Endothelial cell of umbilical vein (primary cell): ENCODE measurements around the gene TMEM171. TPM values are rescaled to one million over a fixed set of nuclear protein-coding genes. Genes with fewer than 3 reads are reported as not detected.

Source experiments
- BruUV-seq: library from RNA; stranded (reverse); fragments of 400-500 nt; replicated peaks from 2 replicates; lab custom pipeline; 2021; lab: Mats Ljungman, UMichigan
- CTCF ChIA-PET: fragments of 300-600, 350-600 bp; sonication (Branson Sonifier 250); formaldehyde crosslinking; loops from one replicate; lab custom pipeline; 2021; ENCODE audit warnings: antibody characterized with exemption, inconsistent platforms; lab: Charles Lee
- POLR2A ChIA-PET: fragments of 300-600, 350-600 bp; sonication (Branson Sonifier 250); formaldehyde crosslinking; loops from one replicate; lab custom pipeline; 2021; ENCODE audit warnings: antibody characterized with exemption, inconsistent platforms; lab: Charles Lee
- DNase-seq: peaks from one replicate; pipeline ENCODE4 v3.0.0-alpha.2; 2011; ENCODE audit warnings: low read depth, low spot score
- FAIRE-seq: peaks from 2 replicates; lab custom pipeline; 2011; peaks lifted over from hg19 to GRCh38; lab: Jason Lieb, UNC
- H2AFZ ChIP-seq: 2 replicates; pipeline ENCODE4 v1.6.0; 2012; ENCODE audit warnings: low read depth, low read length, control low read depth, inconsistent platforms
- H3K27ac ChIP-seq: 2 replicates; pipeline ENCODE4 v1.5.1; 2011; ENCODE audit warnings: low read depth, mild to moderate bottlenecking, control low read depth, low read length, moderate library complexity; ENCODE audit not compliant: insufficient read depth
- H3K27me3 ChIP-seq, 2 experiments: 2 replicates each; pipeline versions ENCODE4 v1.6.0 to v1.6.1; 2011; ENCODE audit warnings: low read length in 2 of 2, mixed read lengths in 1 of 2; ENCODE audit not compliant: control insufficient read depth in 2 of 2, insufficient read depth in 2 of 2
- H3K36me3 ChIP-seq, 2 experiments: 2 replicates in 1 of 2; 3 replicates in 1 of 2; pipeline ENCODE4 v1.5.1; 2011; ENCODE audit warnings: low read length in 2 of 2, mild to moderate bottlenecking in 1 of 2, moderate library complexity in 1 of 2; ENCODE audit not compliant: control insufficient read depth in 2 of 2, insufficient read depth in 2 of 2; ENCODE audit errors: extremely low read depth in 1 of 2
- H3K4me1 ChIP-seq: 3 replicates; pipeline ENCODE4 v1.5.1; 2011; ENCODE audit warnings: mild to moderate bottlenecking, low read length; ENCODE audit not compliant: control insufficient read depth, insufficient read depth; ENCODE audit errors: extremely low read depth
- H3K4me2 ChIP-seq: 2 replicates; pipeline ENCODE4 v1.6.1; 2011; ENCODE audit warnings: low read length, control low read depth, mixed read lengths; ENCODE audit not compliant: insufficient read depth
- H3K4me3 ChIP-seq, 3 experiments: fragments of 200-600 bp in 1 of 3; sonication (generic), shearing (Covaris generic) in 1 of 3; replicated peaks in 1 of 3; 2 replicates each; pipeline ENCODE4 v1.5.1; 2011 to 2016; ENCODE audit warnings: control low read depth in 3 of 3, low read length in 3 of 3, mild to moderate bottlenecking in 2 of 3, inconsistent platforms in 1 of 3, low read depth in 1 of 3, moderate library complexity in 1 of 3; ENCODE audit not compliant: insufficient read depth in 1 of 3
- H3K79me2 ChIP-seq: 2 replicates; pipeline ENCODE4 v1.6.0; 2012; ENCODE audit warnings: low read length, inconsistent platforms; ENCODE audit not compliant: control insufficient read depth, insufficient read depth
- H3K9ac ChIP-seq: replicated peaks from 2 replicates; pipeline ENCODE3; 2011; ENCODE audit warnings: low read length, control low read depth; ENCODE audit not compliant: insufficient read depth; ENCODE audit errors: extremely low read depth
- H3K9me1 ChIP-seq: replicated peaks from 3 replicates; pipeline ENCODE4 v1.6.0; 2011; ENCODE audit warnings: mild to moderate bottlenecking, low read length; ENCODE audit not compliant: control insufficient read depth, insufficient read depth; ENCODE audit errors: extremely low read depth
- H3K9me3 ChIP-seq: replicated peaks from 2 replicates; pipeline ENCODE4 v1.5.1; 2012; ENCODE audit warnings: low read length, inconsistent platforms; ENCODE audit not compliant: control insufficient read depth, insufficient read depth
- H4K20me1 ChIP-seq: replicated peaks from 2 replicates; pipeline ENCODE3; 2011; ENCODE audit warnings: mild to moderate bottlenecking, low read length; ENCODE audit not compliant: control insufficient read depth, insufficient read depth; ENCODE audit errors: extremely low read depth
- CTCF ChIP-seq, 2 donors: IDR thresholded peaks; 1 replicate in 1 of 2; 2 replicates in 1 of 2; pipeline ENCODE4 v1.5.1; 2011; ENCODE audit warnings: low read length in 2 of 2, mild to moderate bottlenecking in 2 of 2, moderate library complexity in 2 of 2, control low read depth in 1 of 2, inconsistent platforms in 1 of 2, low read depth in 1 of 2; ENCODE audit not compliant: insufficient read depth in 1 of 2; ENCODE audit errors: extremely low read depth in 1 of 2
- EZH2 ChIP-seq: IDR thresholded peaks from 2 replicates; pipeline ENCODE4 v1.6.1; 2012; ENCODE audit warnings: borderline replicate concordance, low read depth, mild to moderate bottlenecking, moderate library complexity, low read length, inconsistent platforms; ENCODE audit not compliant: severe bottlenecking
- FOS ChIP-seq: IDR thresholded peaks from 2 replicates; pipeline ENCODE4 v1.6.1; 2011; ENCODE audit warnings: mild to moderate bottlenecking, low read length, moderate library complexity, borderline replicate concordance; ENCODE audit not compliant: insufficient read depth
- GATA2 ChIP-seq: IDR thresholded peaks from 2 replicates; pipeline ENCODE4 v1.7.0; 2011; ENCODE audit warnings: low read depth, mild to moderate bottlenecking, moderate library complexity, mixed read lengths, low read length; ENCODE audit not compliant: insufficient read length, insufficient read depth
- JUN ChIP-seq: IDR thresholded peaks from 2 replicates; pipeline ENCODE4 v1.6.1; 2011; ENCODE audit warnings: borderline replicate concordance, low read depth; ENCODE audit not compliant: insufficient read length, insufficient read depth
- MAX ChIP-seq: IDR thresholded peaks from 2 replicates; pipeline ENCODE4 v1.6.1; 2011; ENCODE audit not compliant: insufficient read depth, insufficient read length
- MYC ChIP-seq: IDR thresholded peaks from one replicate; pipeline ENCODE4 v1.6.1; 2011; ENCODE audit warnings: mild to moderate bottlenecking, low read depth, low read length
- POLR2A ChIP-seq: IDR thresholded peaks from 2 replicates; pipeline ENCODE4 v1.6.1; 2012; ENCODE audit warnings: low read depth, mild to moderate bottlenecking, control low read depth, low read length
- POLR2AphosphoS5 ChIP-seq: IDR thresholded peaks from 2 replicates; pipeline ENCODE4 v1.6.1; 2012; ENCODE audit warnings: low read depth, mild to moderate bottlenecking, control low read depth, low read length, moderate library complexity; ENCODE audit not compliant: insufficient read depth
- dilution Hi-C: fragments of 300-500 bp; cut with MboI; formaldehyde crosslinking; loops from one replicate; pipeline ENCODE4 v1.15.0; 2019; ENCODE audit warnings: low sequenced_read_pairs; ENCODE audit not compliant: extremely low pct_ligation_motif_present
- intact Hi-C: fragments of 100-400 bp; cut with micrococcal nuclease; formaldehyde crosslinking; loops from one replicate; pipeline ENCODE4 v1.10.0; 2022
- polyA plus RNA-seq, 4 experiments: library from polyadenylated mRNA; depleted of rRNA in 3 of 4; stranded (reverse) in 3 of 4; unstranded in 1 of 4; fragments of >200 nt; gene quantifications; 2 replicates each; pipeline versions ENCODE4 v1.2.1 to v1.2.3, GENCODE V29; 2011 to 2012; ENCODE audit warnings: missing spikeins in 1 of 4
- total RNA-seq: library from RNA; stranded (reverse); gene quantifications from 2 replicates; pipeline ENCODE4 v1.2.3, GENCODE V29; 2021

The TMEM171 gene
- total and polyA plus RNA-seq, 2 donors (not counting 3 experiments of a cell fraction or from before 2014, with no cell fraction given), result 5.6 to 11.7 TPM

GRCh38 chr5:73139485-73139884 lies 19.1 kb downstream of the TMEM171 start:
- DNase-seq, result no peak
- TF ChIP-seq MAX (no peak), GATA2 (no peak)
- dilution Hi-C loops, result no loop called here
- H3K36me3 ChIP-seq, result no peaks in the 10 kb centered on the region
- no peak for FAIRE-seq
- H2AFZ ChIP-seq, result no peak overlapping the region
- H3K9me1 ChIP-seq, result no peaks in the 10 kb centered on the region
- H3K27ac ChIP-seq, result no peak overlapping the region
- H3K4me2 ChIP-seq, result no peak overlapping the region
- H3K4me1 ChIP-seq, result no peaks in the 10 kb centered on the region
- H4K20me1 ChIP-seq, result no peaks in the 10 kb centered on the region
- no peak overlapping the region for H3K4me3 ChIP-seq
- ChIA-PET POLR2A (no interaction called here), CTCF (interaction anchor here (0.8 to 4.3 kb wide), 4 partner anchors 12 to 314 kb away, joined by 3 to 28 read pairs (median 5); no protein-coding TSS in a partner anchor)
- peaks cover 1 to 2% of the 10 kb centered on the region in 2 experiments for H3K27me3 ChIP-seq
- H3K9me3 ChIP-seq, result no peaks in the 10 kb centered on the region
- no TSS peak for BruUV-seq
- no peak overlapping the region for H3K9ac ChIP-seq
- intact Hi-C loops, result no loop called here
- no peaks in the 10 kb centered on the region for H3K79me2 ChIP-seq

GRCh38 chr5:73140801-73141200 lies 20.4 kb downstream of the TMEM171 start:
- Histone ChIP-seq H3K4me2 (no peak overlapping the region), H3K27me3 (peaks cover 1 to 2% of the 10 kb centered on the region in 2 experiments), H3K9me3 (no peaks in the 10 kb centered on the region), H3K4me3 (no peak overlapping the region), H3K27ac (no peak overlapping the region), H3K9ac (no peak overlapping the region), H3K36me3 (no peaks in the 10 kb centered on the region), H3K4me1 (no peaks in the 10 kb centered on the region), H2AFZ (no peak overlapping the region), H3K79me2 (no peaks in the 10 kb centered on the region), H3K9me1 (no peaks in the 10 kb centered on the region), H4K20me1 (no peaks in the 10 kb centered on the region)
- dilution Hi-C loops, result no loop called here
- no peak for DNase-seq
- BruUV-seq, result no TSS peak
- FAIRE-seq, result no peak
- intact Hi-C loops, result no loop called here
- ChIA-PET POLR2A (no interaction called here), CTCF (interaction anchor here (1.8 kb wide), 1 partner anchor 11 kb away, joined by 7 read pairs; no protein-coding TSS in a partner anchor)
- TF ChIP-seq POLR2A, result no peak
- TF ChIP-seq JUN, result no peak
- no peak for TF ChIP-seq CTCF (IDR thresholded peaks at IDR 0.05; ENCODE audit: extremely low read depth in 1 of 2, insufficient read depth in 1 of 2, low read depth in 1 of 2, low read length in 2 of 2)
- TF ChIP-seq GATA2, result no peak
- no peak for TF ChIP-seq FOS
- TF ChIP-seq POLR2AphosphoS5, result no peak
- no peak for TF ChIP-seq MAX
- no peak for TF ChIP-seq MYC
- no peak for TF ChIP-seq EZH2
